Fibroblast of lung (primary cell): ENCODE data around the gene BABAM2. TPM values are rescaled to one million over a fixed set of nuclear protein-coding genes. Genes with fewer than 3 reads are reported as not detected.

Experiments used
- DNase-seq, 2 donors: peaks; one replicate each; pipeline versions ENCODE4 v3.0.0 to v3.0.0-alpha.2; 2010; ENCODE audit warnings: low read depth in 2 of 2
- H2AFZ ChIP-seq: 2 replicates; pipeline ENCODE4 v1.5.1; 2012; ENCODE audit warnings: low read length, control low read depth, inconsistent platforms
- H3K27ac ChIP-seq: 2 replicates; pipeline ENCODE4 v1.5.1; 2011; ENCODE audit warnings: low read length, control low read depth; ENCODE audit not compliant: insufficient read depth
- H3K27me3 ChIP-seq: 2 replicates; pipeline ENCODE4 v1.5.1; 2011; ENCODE audit warnings: mild to moderate bottlenecking, low read length; ENCODE audit not compliant: control insufficient read depth, insufficient read depth
- H3K36me3 ChIP-seq: 2 replicates; pipeline ENCODE4 v1.5.1; 2011; ENCODE audit warnings: low read length; ENCODE audit not compliant: control insufficient read depth, insufficient read depth
- H3K4me1 ChIP-seq: 2 replicates; pipeline ENCODE4 v1.5.1; 2011; ENCODE audit warnings: low read length; ENCODE audit not compliant: control insufficient read depth, insufficient read depth; ENCODE audit errors: extremely low read depth
- H3K4me2 ChIP-seq: 2 replicates; pipeline ENCODE4 v1.5.1; 2011; ENCODE audit warnings: low read length, control low read depth; ENCODE audit not compliant: insufficient read depth; ENCODE audit errors: extremely low read depth
- H3K4me3 ChIP-seq, 4 experiments: fragments of 200-600 bp in 1 of 4; sonication (generic) in 1 of 4; replicated peaks in 1 of 4; 2 replicates each; pipeline ENCODE4 v1.5.1; 2011 to 2016; ENCODE audit warnings: low read length in 4 of 4, low read depth in 3 of 4, mild to moderate bottlenecking in 3 of 4, control low read depth in 2 of 4, inconsistent platforms in 1 of 4, mixed read lengths in 1 of 4; ENCODE audit not compliant: insufficient read depth in 1 of 4; ENCODE audit errors: control extremely low read depth in 1 of 4
- H3K79me2 ChIP-seq: 2 replicates; pipeline ENCODE4 v1.5.1; 2012; ENCODE audit warnings: mild to moderate bottlenecking, low read length, inconsistent platforms; ENCODE audit not compliant: control insufficient read depth, insufficient read depth
- H3K9ac ChIP-seq: 2 replicates; pipeline ENCODE4 v1.5.1; 2011; ENCODE audit warnings: mild to moderate bottlenecking, low read length, control low read depth; ENCODE audit not compliant: insufficient read depth
- H3K9me3 ChIP-seq: 2 replicates; pipeline ENCODE4 v1.5.1; 2012; ENCODE audit warnings: low read depth, low read length; ENCODE audit not compliant: control insufficient read depth, insufficient read depth
- H4K20me1 ChIP-seq: 2 replicates; pipeline ENCODE4 v1.5.1; 2011; ENCODE audit warnings: low read length; ENCODE audit not compliant: control insufficient read depth, insufficient read depth; ENCODE audit errors: extremely low read depth
- EZH2 ChIP-seq: IDR thresholded peaks from 2 replicates; pipeline ENCODE4 v1.5.1; 2012; ENCODE audit warnings: low read length, control low read depth, mild to moderate bottlenecking; ENCODE audit errors: missing control alignments
- polyA plus RNA-seq, 2 donors: library from polyadenylated mRNA; depleted of rRNA in 1 of 2; stranded (reverse) in 1 of 2; unstranded in 1 of 2; fragments of >200 nt; gene quantifications; 2 replicates each; pipeline ENCODE4 v1.2.1, GENCODE V29; 2011 to 2012; ENCODE audit warnings: missing spikeins in 1 of 2
- total RNA-seq: library from RNA; depleted of rRNA; stranded (reverse); fragments of >200 nt; gene quantifications from 2 replicates; pipeline ENCODE4 v1.2.1, GENCODE V29; 2014
- TF ChIP-seq, protein P1 (sequence below), 2 donors: IDR thresholded peaks in 1 of 2; conservative IDR thresholded peaks in 1 of 2; 1 replicate in 1 of 2; 2 replicates in 1 of 2; pipeline ENCODE4 v1.5.1; 2011 to 2012; ENCODE audit warnings: low read length in 2 of 2, control low read depth in 1 of 2, inconsistent platforms in 1 of 2, low read depth in 1 of 2, mild to moderate bottlenecking in 1 of 2

The BABAM2 gene
- total and polyA plus RNA-seq, 2 donors (not counting 1 experiment from before 2014, with no cell fraction given) = 25.6 to 33.4 TPM

DNA sequence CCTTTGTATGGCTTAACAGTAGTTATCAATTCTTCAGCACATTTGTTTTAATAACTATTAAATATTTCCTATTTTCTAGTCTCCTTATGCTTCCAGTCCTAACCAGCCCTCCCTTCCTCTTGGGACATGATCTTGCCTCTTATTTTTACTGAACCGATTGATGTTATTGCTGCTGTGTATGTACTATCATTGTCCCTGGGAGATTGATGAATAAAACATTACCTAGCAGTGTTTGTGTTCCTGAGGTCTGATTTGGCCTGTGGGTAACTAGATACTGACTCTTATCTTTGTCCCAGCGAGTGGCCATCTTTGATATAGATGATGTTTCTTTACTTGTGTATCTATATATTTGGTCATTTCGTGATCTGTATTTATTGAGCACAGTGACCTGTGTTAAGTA is 192.9 kb downstream of the BABAM2 start:
- TF ChIP-seq, protein P1, sequence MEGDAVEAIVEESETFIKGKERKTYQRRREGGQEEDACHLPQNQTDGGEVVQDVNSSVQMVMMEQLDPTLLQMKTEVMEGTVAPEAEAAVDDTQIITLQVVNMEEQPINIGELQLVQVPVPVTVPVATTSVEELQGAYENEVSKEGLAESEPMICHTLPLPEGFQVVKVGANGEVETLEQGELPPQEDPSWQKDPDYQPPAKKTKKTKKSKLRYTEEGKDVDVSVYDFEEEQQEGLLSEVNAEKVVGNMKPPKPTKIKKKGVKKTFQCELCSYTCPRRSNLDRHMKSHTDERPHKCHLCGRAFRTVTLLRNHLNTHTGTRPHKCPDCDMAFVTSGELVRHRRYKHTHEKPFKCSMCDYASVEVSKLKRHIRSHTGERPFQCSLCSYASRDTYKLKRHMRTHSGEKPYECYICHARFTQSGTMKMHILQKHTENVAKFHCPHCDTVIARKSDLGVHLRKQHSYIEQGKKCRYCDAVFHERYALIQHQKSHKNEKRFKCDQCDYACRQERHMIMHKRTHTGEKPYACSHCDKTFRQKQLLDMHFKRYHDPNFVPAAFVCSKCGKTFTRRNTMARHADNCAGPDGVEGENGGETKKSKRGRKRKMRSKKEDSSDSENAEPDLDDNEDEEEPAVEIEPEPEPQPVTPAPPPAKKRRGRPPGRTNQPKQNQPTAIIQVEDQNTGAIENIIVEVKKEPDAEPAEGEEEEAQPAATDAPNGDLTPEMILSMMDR (conservative IDR thresholded peaks at IDR 0.05 in 1 of 2, IDR thresholded peaks at IDR 0.05 in 1 of 2; ENCODE audit: low read depth in 1 of 2, low read length in 2 of 2) = no peak
- TF ChIP-seq EZH2 = no peak
- Histone ChIP-seq H3K4me3 (no peak overlapping the region), H3K9ac (no peak overlapping the region), H2AFZ (no peak overlapping the region), H3K4me1 (no peaks in the 10 kb centered on the region), H3K79me2 (no peaks in the 10 kb centered on the region), H3K36me3 (no peaks in the 10 kb centered on the region), H3K27ac (no peak overlapping the region), H3K4me2 (no peak overlapping the region), H4K20me1 (no peaks in the 10 kb centered on the region), H3K27me3 (no peaks in the 10 kb centered on the region), H3K9me3 (no peaks in the 10 kb centered on the region)
- DNase-seq = no peak

DNA sequence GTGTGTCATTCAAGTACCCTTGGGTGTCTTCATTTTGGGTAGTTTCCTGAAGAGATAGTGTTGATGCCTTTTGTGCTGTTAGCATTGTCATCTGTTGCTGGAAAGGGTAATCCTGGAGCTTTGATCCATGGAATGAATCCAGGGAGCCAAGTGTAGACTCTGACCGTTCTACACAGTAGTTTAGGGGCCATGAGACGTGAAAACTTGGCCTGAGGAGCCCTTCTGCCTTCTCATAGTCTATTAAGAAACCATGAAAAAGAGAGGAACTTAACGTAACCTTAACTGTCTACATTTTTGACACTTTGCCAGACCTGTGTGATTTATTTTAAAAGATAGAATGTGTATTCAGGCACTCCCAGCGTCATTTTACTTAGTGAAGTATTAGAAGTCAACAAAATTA is 194.0 kb downstream of the BABAM2 start:
- Histone ChIP-seq H3K9ac (no peak overlapping the region), H3K79me2 (no peaks in the 10 kb centered on the region), H3K4me3 (no peak overlapping the region), H3K27ac (no peak overlapping the region), H3K4me2 (no peak overlapping the region), H4K20me1 (no peaks in the 10 kb centered on the region), H3K36me3 (no peaks in the 10 kb centered on the region), H3K4me1 (peaks cover 2% of the 10 kb centered on the region), H2AFZ (no peak overlapping the region), H3K27me3 (no peaks in the 10 kb centered on the region), H3K9me3 (no peaks in the 10 kb centered on the region)
- DNase-seq = peak in 1 of 2 donors; percentile 68
- no peak for TF ChIP-seq EZH2
- TF ChIP-seq, protein P1 (conservative IDR thresholded peaks at IDR 0.05 in 1 of 2, IDR thresholded peaks at IDR 0.05 in 1 of 2; ENCODE audit: low read depth in 1 of 2, low read length in 2 of 2) = no peak

- Histone ChIP-seq H3K9ac (no peak overlapping the region), H2AFZ (no peak overlapping the region), H3K27ac (no peak overlapping the region), H3K4me2 (no peak overlapping the region), H3K4me3 (no peak overlapping the region), H3K79me2 (no peaks in the 10 kb centered on the region), H3K27me3 (no peaks in the 10 kb centered on the region), H3K9me3 (no peaks in the 10 kb centered on the region), H3K4me1 (peaks cover 2% of the 10 kb centered on the region), H4K20me1 (no peaks in the 10 kb centered on the region), H3K36me3 (no peaks in the 10 kb centered on the region)
- DNase-seq = no peak
- no peak for TF ChIP-seq EZH2
- TF ChIP-seq, protein P1 (conservative IDR thresholded peaks at IDR 0.05 in 1 of 2, IDR thresholded peaks at IDR 0.05 in 1 of 2; ENCODE audit: low read depth in 1 of 2, low read length in 2 of 2) = no peak
Observed at GRCh38 chr2:28085201-28085600, 194.7 kb downstream of the BABAM2 start.
